8988T (cell line): ENCODE results near the gene DDX25.
A peak's percentile ranks its signal among the peaks of the same experiment; 100 is the strongest.
"Not testable (repeated sequence)": the region's sequence is repeated elsewhere in the genome, so short reads cannot be mapped to it uniquely, and the experiment has no call there.

Experiments
- DNase-seq: peaks from one replicate; pipeline ENCODE4 v3.0.0; 2011

The DDX25 gene

DNA sequence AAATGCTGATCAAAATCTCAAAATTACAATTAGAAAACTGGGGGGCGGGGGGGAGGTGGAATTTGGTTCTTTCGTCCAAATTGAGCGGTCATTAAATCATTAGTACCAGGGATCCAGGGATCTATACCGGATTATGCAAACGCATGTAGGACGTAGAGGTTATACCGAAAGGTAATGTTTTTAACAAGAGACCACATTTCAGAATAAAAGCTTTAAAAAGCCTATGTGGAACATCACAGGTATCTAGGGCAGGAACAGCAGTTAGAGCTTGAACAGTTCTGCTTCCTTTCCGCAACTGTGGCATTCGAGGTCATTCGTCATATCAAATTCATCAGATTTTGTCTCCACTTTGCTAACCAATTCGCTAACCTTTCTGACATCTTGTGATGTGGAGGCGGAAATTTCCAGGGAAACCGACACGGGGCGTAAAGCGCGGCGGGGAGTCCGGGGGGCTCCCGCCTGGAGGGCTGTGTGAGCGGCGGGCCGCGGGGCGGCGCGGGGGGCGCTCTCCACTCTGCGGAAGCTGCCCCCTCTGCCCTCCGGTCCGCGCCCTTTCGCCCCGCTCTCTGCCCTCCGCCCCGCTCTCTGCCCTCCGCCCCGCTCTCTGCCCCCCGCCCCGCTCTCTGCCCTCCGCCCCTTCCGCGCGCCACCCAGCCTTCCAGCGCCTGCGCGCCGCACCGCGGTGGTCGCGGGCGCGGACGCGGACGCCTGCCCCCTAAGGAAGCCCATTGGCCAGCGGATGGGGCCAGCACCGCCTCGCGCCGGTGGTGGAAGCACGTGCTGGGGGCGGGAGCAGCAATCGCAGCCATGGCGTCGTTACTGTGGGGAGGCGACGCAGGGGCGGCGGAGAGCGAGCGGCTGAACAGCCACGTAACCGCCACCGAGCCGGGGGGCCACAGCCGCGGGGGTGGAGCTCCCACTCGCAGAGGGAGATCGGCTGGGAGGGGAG lies at the start of gene DDX25:
Gene DDX25, plus strand, starts transcription at position 798 of the 949 bp plus-strand sequence. Its CDS starts 10 bp downstream, at position 808.
- no peak for DNase-seq

DNA sequence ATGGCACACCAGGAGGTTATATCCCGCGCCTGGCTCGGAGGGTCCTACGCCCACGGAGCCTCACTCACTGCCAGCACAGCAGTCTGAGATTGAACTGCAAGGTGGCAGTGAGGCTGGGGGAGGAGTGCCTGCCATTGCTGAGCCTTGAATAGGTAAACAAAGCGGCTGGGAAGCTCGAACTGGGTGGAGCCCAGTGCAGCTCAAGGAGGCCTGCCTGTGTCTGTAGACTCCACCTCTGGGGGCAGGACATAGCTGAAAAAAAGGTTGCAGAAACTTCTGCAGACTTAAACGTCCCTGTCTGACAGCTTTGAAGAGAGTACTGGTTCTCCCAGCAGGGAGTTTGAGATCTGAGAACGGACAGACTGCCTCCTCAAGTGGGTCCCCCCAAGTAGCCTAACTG lies 46.6 kb upstream of the DDX25 start:
- DNase-seq, result not testable (repeated sequence)

DNA sequence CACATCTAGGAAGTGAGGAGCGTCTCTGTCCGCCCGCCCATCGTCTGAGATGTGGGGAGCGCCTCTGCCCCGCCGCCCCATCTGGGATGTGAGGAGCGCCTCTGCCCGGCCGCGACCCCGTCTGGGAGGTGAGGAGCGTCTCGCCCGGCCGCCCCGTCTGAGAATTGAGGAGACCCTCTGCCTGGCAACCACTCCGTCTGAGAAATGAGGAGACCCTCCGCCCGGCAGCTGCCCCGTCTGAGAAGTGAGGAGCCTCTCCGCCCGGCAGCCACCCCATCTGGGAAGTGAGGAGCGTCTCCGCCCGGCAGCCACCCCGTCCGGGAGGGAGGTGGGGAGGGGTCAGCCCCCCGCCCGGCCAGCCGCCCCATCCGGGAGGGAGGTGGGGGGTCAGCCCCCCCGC lies 41.5 kb upstream of the DDX25 start:
- DNase-seq, result not testable (repeated sequence)

DNA sequence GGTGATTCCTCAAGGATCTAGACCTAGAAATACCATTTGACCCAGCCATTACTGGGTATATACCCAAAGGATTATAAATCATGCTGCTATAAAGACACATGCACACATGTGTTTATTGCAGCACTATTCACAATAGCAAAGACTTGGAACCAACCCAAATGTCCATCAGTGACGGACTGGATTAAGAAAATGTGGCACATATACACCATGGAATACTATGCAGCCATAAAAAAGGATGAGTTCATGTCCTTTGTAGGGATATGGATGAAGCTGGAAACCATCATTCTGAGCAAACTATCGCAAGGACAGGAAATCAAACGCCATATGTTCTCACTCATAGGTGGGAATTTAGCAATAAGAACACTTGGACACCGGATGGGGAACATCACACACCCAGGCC lies 39.0 kb upstream of the DDX25 start:
- DNase-seq, result not testable (repeated sequence)

DNA sequence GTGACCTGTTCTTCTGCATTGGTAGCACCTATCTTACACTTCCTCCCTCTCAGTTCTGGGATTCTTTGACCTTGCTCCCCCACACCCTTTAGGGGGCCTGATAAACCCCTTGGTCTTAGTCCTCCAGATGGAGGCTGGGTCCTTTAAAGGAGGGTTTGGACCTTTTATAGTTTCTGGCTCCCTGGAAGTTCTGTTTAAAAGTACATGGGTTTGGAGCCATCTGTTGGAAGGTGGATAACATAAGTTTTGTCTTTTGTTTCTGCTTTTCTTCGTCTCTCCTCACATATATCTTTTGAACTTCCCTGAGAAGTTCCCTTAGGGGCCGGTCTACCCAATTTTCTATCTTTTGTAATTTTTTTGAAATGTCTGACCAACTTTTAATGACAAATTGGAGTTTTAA lies 34.8 kb upstream of the DDX25 start:
- DNase-seq, result no peak

DNA sequence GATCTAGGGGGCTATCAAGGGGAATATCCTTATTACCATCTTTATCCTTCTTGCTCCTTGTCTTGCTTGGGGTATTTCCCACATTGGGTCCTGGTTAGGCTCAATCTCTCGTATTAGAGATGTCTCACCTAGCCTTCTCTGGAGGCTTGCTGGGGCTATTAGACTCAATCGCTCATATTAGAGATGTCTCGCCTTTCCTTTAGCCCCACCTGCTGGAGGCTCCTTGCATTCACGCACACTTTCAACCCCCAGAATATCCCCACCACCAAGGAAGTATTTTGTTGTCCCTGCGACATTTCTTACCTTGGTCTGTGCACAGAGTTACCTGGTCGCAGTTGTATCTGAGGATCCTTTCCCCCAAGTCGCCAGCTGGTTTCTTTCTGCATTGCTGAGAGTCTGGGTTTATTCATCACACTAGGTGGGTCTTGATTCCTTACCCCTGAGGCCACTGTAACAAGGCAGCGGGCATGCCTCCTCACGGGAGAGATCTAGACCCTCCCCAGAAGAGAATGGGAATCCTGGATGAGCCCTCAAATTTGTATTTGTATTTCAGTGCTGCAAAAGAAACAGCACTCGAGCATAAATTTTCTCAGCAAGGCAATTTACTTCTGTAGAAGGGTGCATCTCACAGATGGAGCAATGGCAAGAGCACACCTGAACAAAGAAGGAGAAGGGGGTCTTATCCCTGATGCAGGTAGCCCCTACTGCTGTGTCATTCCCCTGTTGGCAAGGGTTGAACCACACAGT lies 32.7 kb upstream of the DDX25 start:
- DNase-seq, result peak; percentile 55

DNA sequence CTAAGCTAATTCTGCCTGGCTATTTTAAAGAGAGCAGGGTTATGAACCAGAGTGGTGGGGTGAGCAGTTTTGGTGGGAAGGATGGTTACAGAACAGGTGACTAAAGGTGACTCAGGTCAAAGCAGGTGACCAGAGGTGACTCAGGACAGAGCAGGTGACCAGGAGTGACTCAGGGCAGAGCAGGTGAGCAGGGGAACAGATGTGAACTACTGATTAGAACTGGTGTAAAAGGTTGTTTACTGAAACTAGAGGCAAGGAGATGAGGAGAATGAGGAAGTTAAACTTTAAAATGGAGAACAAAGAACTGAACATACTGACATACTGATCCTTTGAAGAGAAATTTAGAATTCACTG lies 32.2 kb upstream of the DDX25 start:
- no peak for DNase-seq

DNA sequence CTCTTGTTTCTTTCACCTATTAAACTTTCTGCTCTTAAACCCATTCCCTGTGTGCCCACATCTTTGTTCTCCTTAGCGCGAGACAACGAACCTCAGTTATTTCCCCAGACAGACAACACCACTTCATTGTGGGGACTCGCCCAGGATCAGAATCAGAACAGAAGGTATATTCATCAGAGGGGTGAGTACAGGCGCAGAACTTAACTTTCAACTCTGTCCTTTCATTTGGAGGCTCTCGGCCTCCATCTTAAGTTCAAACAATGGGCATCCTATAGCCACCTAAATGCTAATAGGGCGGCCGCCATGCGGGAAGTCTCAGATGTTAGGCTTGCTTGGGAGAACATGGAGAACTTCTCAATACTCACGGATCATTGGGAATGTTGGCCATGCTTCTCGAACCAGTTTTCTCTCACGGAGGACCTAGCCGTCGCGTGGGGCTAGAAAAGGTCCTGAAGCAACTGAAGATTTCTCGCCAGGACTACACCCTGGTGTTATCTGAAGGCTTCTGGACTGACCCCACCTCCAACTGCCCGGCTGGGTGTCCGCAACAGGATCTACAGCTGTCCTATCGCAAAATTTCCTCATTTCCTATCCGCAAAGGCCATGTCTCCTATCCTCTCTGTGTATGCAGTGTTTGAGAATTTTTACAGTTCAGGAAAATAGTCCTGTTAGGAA lies 30.3 kb upstream of the DDX25 start:
- DNase-seq, result no peak

DNA sequence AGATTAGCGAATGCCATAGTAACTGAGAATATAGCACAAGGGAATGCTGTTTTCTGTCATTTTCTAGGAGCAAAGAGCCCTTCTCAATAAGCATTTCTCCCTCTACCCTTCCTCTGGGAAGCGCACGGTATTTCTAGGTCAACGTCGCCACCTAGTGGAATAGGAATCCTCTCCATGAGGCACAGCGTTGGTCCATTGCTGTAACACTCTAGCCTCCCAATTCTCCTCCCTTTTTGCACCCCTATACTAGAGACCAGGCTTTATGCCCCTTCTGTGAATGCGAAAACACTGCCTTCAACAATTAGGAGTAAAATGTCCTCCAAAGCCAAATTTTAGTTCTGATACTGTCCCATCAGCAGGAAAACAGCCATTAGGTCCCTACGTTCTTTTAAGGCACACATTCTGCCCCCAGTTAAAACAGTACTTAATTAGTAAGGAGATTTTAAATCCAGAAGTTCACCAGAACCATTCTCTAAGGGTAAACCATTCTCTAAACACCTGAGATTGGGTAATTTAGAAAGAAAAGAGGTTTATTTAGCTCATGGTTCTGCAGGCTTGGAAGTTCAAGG lies 29.7 kb upstream of the DDX25 start:
- peak; percentile 43 for DNase-seq

DNA sequence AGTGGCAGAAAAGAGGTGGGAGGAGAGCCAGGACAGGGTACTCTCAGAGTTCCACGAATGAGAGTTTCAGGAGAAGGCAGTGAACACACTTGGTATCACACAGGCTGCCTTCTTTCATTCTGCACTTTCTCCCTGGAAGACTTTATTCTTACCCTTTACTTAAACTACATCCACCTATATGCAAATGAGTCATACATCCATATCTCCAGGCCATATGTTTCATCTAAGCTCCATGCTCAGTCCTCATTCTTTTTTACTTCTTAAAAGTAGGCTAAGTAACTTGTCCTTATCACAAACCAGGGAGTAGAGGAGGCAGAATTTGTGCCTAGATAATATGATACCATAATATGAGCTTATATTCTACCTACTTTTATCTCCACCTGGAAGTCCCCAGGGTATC lies 23.0 kb upstream of the DDX25 start:
- no peak for DNase-seq

DNA sequence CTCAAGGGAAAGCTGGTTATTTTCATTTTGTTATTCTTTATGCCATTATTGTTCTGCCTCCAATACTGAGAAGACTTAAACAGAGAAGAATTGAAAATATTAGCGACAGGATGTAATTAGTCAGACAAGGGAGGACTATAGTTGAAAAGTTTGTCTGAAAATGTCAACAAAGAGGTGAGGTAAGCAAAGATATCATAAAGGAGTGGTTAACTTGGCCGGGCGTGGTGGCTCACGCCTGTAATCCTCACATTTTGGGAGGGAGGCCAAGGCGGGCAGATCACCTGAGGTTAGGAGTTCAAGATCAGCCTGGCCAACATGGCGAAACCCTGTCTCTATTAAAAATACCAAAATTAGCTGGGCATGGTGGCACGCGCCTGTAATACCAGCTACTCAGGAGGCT lies 20.9 kb upstream of the DDX25 start:
- DNase-seq, result no peak

DNA sequence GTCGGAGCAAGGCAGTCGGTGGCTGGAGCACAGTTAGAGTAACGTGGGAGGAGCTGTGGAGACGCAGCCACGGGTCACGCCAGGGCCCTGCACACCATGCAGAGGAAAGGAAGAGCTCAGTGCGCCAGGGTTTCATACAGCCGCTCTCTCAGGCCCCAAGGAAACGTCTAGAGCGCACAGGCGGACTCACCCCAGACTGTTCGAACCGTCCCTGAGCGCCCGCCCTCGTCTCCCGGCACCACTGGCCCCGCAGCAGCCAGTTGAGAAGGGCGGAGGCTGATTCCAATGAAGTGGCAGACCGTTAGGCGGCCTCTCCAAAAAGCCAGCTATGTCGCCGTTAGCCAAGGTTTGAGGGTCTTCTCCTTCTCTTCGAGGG lies 17.3 kb upstream of the DDX25 start:
- no peak for DNase-seq

DNA sequence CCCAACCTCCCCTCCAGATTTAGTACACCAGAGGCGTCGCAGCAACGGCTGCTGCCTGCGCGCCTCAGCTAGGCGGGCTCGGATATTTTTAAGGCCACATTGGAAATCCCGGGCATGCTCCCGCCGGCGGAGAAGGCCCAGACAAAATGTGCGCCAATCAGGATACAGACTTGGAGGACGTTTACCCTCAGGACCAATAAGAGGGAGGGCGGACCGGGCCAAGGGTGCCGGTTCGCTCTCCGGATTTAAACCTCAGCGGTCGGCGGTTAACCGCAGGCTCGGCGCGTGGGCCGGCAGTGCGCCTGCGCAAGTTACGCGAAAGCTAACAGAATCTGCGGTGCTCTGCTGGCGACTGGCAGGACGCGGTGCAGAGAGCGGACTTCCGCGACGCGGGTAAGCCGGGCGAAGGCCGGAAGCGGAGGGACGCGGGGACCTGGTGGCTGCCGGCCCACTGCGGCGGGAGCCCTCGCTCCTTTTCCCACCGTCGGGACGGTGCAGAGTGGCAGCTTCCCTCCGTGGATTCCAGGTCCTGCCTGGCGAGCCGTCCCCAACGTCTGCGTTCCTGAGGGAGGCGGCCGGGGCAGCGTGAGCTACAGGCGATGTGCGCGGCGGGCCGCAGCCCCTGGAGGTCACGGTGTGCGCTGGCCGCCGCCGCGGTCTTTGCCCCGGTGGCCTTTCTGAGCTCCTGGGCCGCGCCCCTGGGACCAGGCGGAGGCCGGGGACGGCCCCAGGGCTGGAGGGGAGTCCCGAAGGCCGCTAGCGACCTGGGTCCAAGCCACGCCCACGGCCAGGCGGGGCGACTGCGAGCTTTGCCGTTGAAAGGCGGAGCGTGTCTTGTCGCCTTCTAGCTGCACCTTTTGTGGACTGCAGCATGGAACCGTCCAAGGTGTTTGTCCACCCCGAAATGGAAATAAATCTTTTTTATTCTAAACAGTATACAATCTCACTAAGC lies 16.7 kb upstream of the DDX25 start, which contains the start of gene HYLS1:
Gene HYLS1, plus strand, starts transcription at position 296 of the 952 bp plus-strand sequence. CDS start 11,701 bp downstream, outside the sequence.
- DNase-seq, result peak; percentile 63

DNA sequence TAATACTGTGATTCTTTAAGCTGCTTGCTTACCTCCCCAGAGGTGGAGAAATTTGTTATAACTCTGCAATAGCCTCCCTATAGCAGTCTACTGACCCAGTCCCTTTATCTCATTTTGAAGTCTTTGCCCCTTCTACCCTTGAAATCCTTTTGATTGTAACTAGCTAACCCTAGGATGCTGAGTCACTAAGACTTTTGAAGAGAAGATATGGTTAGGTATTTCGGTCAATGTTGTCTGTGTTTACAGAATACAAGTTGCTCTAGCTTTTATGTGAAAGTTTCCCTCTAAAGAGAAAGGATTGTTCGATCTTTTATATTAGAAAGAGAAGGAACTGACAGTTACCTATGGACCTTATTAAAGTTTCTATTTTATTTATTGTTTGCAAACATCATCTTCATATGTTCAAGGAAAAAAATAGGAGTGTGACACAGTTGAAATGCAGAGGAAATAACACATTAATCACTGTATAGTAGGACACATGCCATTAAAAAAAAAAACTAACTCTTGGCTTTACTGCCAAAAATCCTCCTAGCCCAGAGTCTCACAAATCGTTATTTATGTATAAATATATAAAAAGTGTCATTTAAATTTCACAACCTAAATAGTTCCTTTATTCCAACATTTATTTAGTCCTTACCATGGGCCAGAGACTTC lies 13.7 kb upstream of the DDX25 start:
- DNase-seq, result no peak

DNA sequence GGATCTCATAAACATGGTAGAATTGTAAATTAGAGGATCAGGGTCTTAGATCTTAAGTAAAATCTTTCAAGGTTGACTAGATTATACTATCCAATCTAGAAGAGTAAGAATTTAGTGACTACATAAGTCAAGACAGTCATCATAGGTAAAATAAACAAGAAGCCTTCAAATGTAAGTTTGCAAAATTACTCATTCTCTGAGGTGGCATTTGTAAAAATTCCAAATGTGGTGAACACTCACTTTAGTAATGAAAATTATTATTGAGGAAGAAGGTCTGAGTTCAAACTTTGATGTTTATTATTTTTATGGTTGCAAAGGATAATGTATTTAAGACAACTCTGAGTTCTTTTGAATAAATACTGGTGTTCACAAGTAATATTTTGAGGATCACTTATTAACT lies 12.2 kb upstream of the DDX25 start:
- DNase-seq, result no peak

DNA sequence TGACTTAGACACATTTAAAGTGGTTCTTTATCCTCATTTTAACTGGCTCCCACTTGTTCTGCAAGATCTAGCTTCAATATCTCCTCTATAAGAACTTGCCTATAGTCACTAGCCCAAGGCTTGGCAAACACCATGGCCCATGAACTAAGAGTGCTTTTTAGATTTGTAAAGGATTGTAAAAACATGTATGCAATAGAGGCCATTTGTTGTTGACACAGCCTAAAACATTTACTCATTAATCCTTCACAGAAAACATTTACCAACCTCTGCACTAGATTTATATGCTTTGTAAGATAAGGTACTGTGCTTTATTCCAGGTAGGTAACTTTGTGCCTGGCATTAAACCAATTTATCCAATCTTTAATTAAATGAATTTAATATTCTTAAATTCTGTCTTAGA lies 11.3 kb upstream of the DDX25 start:
- no peak for DNase-seq

DNA sequence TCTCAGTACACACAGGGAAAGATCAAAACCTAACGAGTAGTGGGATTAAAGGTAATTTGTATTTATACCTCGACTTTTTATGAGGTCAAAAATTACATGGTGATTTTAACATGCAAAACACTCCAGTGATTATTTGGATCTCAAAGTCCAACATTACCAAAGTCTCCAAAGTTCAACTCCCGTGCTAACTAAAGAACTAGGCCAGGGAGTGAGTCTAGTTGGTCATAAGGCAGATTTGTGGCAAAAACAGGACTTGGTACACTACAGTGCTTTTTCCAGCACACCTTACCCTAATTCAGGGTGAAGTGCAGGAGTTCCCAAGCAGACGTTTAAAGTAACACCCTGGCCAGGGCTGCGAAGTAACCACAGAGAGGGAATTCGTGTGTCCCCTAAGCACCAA lies 2.4 kb upstream of the DDX25 start:
- no peak for DNase-seq

DNA sequence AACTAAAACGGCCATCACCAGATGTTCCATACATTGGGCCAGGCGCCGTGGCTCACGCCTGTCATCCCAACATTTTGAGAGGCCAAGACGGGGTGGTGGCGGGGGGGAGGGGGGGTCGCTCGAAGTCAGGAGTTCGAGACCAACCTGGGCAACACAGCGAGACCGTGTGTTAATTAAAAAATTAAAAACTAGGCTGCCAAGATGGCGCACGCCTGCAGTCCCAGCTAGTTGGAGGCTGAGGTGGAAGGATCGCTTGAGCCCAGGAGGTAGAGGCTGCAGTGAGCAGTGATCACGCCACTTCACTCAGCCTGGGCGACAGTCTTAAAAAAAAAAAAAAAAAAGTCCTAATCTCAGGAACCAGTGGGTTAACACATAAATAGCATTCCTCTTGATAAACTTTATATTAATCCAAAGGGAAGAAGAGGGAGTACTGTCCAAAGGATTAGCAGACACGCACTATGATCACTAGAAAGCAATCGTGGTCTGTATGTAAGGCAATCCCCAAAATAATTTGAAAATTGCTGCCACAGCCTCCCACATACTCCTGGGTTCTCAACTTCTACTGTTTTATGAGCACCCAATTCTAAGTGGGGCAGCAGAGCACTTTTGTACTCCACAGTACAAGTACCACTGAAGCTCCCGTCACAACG lies 1.9 kb upstream of the DDX25 start:
- no peak for DNase-seq

DNA sequence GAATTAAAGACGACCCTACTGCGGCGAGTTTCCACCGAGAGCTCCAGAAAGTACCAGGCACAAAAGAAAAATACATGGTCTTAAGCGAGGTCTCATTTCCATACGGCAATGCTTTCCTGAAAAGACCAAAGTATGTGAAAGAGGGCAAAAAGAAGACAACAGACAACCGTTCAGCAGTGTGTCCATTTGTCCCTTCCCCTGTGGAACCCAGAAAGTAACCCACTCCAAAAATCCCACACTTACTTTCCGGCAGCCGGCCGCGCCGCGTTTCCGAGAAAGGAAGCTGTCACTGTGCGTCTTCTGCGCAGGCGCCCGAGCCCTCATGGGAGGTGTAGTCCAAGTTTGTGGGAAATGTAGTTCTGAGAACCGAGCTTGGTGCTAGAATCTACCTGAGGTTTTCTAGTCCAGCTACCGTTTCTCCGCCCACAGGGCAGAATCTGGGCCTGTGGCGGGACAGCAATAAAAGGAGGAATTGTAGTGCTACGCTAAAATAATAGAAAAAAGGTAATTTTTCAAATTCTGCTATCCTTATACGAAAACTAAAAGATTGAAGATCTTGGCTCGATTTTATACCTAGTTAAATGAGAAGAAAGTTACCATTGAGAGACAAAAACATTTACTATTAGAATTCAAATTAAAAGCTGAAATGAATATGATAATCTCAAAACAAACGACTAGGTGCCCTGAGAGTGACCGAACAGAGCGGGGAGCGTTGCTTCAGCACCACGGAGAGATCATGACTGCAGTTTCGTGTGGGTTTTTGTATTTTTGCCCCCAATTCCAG lies 1.2 kb upstream of the DDX25 start, which contains the start of gene PUS3:
Gene PUS3, minus strand, starts transcription at position 280 of the 784 bp plus-strand sequence. CDS start 6,922 bp downstream, outside the sequence.
- peak; percentile 86 for DNase-seq

DNA sequence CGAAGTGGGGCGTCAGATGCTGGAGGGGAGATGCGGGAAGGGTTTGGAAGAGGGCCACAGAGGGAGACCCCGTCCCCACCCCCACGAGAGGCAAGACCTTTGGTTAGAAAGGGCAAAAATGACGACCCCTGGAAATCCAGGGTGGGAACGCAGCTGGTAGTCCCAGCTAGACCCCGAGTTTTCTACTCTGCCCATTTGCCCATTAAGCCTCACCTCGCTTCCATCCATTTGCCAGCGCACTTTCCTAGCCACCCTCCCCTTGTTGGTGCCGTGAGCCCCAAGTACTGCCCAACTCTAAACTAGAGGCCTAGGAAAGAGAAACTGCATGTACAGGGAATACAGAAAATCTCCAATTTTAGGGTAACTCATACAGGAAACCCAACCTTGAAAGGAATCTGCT lies 370 bp downstream of the DDX25 start:
- DNase-seq, result no peak
